Hepatocyte (in vitro differentiated cells): ENCODE measurements around the gene MORN2.

Source experiments
- CTCF ChIP-seq: fragments of 200-600 bp; sonication (generic); IDR thresholded peaks from 2 replicates; pipeline ENCODE4 v1.5.1; 2016; ENCODE audit warnings: antibody characterized with exemption, mild to moderate bottlenecking; ENCODE audit not compliant: poor library complexity
- EZH2 ChIP-seq: fragments of 200-600 bp; sonication (generic); IDR thresholded peaks from 2 replicates; pipeline ENCODE4 v1.6.1; 2016; ENCODE audit warnings: antibody characterized with exemption, mild to moderate bottlenecking, borderline replicate concordance

GRCh38 chr2:38887902-38888554, 12.3 kb downstream of the MORN2 start:
- no peak for TF ChIP-seq EZH2
- TF ChIP-seq CTCF, result no peak
